HG02970 (cell line): ENCODE data around the gene CUTA.
"Not testable (repeated sequence)": the region's sequence is repeated elsewhere in the genome, so short reads cannot be mapped to it uniquely, and the experiment has no call there.

Experiments used
- ATAC-seq: cut with Tn5 transposase; IDR thresholded peaks from one replicate; pipeline ENCODE4 v1.9.1; 2021; ENCODE audit warnings: mild to moderate bottlenecking, moderate library complexity, moderate number of reproducible peaks; ENCODE audit not compliant: unreplicated experiment, low FRiP score

The CUTA gene

DNA sequence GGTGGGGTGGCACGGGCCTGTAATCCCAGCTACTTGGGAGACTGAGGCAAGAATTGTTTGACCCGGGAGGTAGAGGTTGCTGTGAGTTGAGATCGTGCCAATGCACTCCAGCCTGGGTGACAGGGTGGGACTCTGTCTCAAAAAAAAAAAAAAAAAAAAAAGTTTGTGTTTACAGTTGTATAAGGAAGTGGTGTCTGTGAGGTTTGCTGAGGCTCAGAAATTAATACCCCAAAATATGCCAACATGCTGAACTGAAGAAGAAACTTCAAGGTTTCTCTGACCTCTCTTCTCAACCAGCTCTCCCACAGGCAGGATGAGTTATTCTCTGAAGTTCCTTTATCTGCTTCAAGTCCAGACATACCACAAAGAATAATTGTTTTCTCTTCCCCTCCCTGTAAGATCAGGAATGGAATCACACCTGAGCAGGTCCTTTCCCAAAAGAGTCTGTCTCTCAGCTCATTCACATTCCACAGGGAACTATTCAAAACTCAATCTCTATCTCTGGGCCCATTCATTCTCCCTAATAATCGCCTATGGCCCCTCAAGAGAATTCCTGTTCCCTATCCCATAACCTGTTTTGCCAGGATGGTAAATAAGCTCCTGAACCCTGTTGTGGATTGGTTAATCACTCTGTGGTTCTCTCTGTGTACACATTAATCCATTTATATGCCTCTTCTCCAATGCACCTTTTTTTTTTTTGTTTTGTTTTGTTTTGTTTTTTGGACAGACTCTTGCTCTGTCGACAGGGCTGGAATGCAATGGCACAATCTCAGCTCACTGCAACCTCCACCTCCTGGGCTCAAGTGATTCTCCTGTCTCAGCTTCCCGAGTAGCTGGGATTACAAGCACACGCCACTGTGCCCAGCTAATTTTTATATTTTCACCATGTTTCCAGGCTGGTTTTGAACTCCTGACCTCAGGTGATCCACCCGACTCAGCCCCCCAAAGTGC, 43.7 kb downstream of the CUTA start:
- no peak for ATAC-seq

DNA sequence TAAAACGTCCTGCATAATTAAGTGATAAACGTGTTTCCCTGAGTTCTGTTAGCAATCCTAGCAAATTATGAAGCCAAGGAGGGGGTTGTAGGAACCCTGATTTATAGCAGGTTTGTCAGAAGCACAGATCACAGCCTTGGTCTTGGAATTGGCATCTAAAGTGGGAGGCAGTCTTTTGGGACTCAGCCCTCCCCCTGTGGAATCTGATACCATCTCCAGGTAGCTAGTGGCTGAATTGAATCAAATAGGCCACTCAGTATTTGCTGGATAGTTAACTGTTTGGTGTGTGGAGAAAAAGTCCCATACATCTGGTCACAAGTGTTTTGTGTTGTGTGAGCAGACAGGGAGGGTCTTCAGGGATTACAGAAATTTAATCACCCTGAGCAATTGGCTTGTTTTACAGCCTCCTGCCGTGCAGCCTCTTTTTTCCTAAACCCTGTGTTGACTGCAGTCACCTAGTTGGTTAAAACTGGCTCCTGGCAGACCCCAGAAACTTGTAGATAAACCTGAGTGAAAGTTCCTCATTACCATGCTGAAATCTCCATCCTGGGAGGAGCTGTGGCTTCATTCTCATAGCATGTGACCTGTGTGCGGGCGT, 45.3 kb downstream of the CUTA start:
- ATAC-seq, result no peak

DNA sequence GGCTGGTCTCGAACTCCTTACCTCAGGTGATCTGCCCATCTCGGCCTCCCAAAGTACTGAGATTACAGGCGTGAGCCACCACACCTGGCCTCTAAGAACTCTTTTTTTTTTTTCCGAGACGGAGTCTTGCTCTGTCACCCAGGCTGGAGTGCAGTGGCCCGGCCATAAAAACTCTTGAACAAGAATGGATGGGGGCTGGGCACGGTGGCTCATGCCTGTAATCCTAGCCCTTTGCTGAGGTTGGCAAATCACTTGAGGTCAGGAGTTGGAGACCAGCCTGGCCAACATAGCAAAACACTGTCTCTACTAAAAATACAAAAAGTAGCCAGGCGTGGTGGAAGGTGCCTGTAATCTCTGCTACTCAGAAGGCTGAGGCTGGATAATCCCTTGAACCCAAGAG, 46.0 kb downstream of the CUTA start:
- ATAC-seq, result not testable (repeated sequence)

DNA sequence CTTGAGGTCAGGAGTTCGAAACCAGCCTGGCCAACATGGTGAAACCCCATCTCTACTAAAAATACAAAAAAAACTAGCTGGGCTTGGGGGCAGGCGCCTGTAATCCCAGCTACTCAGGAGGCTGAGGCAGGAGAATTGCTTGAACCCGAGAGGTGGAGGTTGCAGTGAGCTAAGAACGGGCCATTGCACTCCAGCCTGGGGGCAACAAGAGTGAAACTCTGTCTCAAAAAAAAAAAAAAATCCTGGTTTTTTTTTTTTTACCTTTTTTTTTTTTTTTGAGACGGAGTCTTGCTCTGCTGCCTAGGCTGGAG, 50.2 kb downstream of the CUTA start:
- not testable (repeated sequence) for ATAC-seq

DNA sequence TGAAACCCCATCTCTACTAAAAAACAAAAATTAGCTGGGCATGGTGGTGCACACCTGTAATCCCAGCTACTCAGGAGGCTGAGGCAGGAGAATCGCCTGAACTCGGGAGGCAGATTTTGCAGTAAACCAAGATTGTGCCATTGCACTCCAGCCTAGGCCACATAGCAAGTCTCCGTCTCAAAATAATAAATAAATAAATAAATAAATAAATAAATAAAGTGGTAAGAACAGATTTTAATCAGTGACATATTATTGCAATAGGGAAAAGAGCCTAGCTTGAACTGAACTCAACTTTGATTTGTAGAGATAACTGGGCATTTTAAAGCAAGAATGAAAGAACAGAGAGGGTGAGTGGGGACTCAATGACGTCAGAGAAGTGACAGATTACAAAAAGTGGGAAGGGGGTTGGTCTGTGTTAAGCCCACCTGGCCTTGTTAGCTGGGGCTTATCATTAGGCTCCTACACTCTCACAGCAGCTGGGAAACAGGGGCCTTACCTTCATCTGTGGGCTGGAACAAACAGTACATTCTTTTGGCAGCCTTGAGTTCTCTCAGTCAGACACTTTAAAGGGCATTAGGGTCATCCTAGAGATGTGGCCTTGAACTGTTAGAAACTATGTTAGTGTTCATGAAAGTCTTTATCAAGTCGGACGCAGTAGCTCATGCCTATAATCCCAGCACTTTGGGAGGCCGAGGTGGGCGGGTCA, 50.7 kb downstream of the CUTA start:
- ATAC-seq, result no peak
